PFSK-1 (cell line): ENCODE measurements around the gene ST7L.

Experiments used
- POLR2AphosphoS5 ChIP-seq: IDR thresholded peaks from 2 replicates; pipeline ENCODE4 v1.6.1; 2012; ENCODE audit warnings: low read depth, mild to moderate bottlenecking, control low read depth, low read length, moderate library complexity
- REST ChIP-seq, 2 experiments: IDR thresholded peaks; 2 replicates each; pipeline versions ENCODE4 v1.6.1 to v1.8.0; 2011 to 2012; ENCODE audit warnings: low read depth in 2 of 2, low read length in 2 of 2, control low read depth in 1 of 2, inconsistent platforms in 1 of 2, mild to moderate bottlenecking in 1 of 2, moderate library complexity in 1 of 2; ENCODE audit not compliant: insufficient read depth in 1 of 2
- SIN3A ChIP-seq: IDR thresholded peaks from 2 replicates; pipeline ENCODE4 v1.6.1; 2012; ENCODE audit warnings: mild to moderate bottlenecking, low read length, moderate library complexity, borderline replicate concordance; ENCODE audit not compliant: insufficient read depth

- TF ChIP-seq POLR2AphosphoS5 = peak; percentile 95
- TF ChIP-seq REST (IDR thresholded peaks at IDR 0.05; ENCODE audit: insufficient read depth in 1 of 2, low read depth in 2 of 2, low read length in 2 of 2) = peak; percentile 34 to 65; a peak in 3 of 4 replicates
- peak; percentile 22; the same call in 1 of the 2 replicates for TF ChIP-seq SIN3A
Measured at GRCh38 chr1:112619518-112620376, 806 bp upstream of the ST7L start, which contains the start of gene CAPZA1.
